GM18870 (cell line): Measurements from ENCODE around the gene CPSF3.

ENCODE experiments used
- ATAC-seq: cut with Tn5 transposase; IDR thresholded peaks from one replicate; pipeline ENCODE4 v1.9.1; 2021; ENCODE audit warnings: moderate library complexity; ENCODE audit not compliant: unreplicated experiment

CPSF3 gene

DNA sequence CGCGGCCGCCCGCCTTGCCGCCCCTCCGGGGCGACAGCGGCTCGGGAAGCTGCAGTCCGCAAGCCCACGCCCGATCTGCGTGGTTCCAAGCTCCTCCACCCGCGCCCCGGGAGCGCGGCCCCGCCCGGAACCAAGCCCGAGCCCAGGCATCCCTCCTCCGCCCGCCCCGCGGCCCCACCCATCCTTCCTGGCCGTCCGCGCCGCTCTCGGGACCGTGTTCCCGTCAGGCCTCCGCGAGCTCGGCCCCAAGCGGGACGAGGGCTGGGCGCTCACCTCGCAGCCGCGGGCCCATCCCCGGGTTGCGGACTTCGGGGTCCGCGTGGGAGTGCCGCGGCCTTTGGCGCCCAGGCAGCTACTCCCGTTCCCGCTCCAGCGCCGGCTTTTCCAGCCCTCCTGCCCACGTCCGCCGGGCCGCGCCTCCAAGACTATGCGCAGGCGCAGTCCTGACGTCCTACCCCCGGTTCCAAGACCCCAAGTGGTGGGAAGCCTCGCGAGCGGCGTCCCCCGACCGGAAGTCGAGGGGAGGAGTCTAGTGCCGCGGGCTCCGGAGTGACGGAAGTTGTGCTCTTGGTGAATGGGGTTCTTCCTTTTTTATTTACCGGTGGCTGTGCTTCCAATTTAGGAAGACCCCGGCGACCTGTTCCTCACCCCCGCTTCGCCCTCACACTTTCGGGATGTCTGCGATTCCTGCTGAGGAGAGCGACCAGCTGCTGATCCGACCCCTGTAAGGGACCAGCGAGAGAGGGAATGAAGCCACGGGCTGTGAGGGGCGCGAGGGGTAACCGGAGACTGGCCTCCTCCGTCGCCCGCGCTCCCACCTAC, at the start of gene CPSF3, which contains the start of gene ITGB1BP1:
TSS of gene CPSF3 (plus strand) at position 555 of the 822 bp plus-strand sequence. CDS start at position 675, 120 bp downstream.
TSS of gene ITGB1BP1 (minus strand) at position 429 of the 822 bp plus-strand sequence. CDS start 4,831 bp downstream, outside the sequence.
- peak; percentile 61 for ATAC-seq

DNA sequence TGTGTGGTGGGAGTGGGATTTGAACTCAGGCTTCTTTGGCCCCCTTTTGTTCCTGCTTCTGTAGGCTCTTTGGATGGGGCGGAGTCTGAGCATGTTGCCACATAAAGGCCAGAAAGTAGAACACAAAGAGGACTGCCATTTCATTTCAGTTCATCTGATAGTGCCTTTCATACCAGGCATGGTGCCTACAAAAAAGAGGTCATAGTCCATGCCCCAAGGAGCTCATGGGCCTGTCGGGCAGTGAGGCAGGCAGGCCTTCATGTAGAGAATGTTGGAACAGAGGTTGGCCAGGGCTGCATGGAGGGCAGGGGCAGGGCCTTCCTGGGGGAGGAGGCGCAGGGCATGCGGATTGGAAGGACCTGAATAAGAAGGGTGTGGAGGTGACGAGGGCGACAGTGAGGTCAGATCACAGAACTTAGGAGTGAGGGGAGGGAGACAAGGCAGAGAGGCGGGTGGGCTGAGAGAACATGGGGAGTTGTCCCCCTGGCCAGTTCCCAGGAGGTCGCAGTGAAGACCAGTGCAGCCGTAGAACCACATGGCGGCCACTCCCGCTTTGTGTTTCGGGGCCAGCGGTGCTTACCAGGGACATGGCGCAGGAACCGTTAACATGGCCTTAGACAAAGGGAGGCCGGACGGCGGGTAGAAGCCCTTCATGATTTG, 49.3 kb upstream of the CPSF3 start:
- ATAC-seq = no peak

DNA sequence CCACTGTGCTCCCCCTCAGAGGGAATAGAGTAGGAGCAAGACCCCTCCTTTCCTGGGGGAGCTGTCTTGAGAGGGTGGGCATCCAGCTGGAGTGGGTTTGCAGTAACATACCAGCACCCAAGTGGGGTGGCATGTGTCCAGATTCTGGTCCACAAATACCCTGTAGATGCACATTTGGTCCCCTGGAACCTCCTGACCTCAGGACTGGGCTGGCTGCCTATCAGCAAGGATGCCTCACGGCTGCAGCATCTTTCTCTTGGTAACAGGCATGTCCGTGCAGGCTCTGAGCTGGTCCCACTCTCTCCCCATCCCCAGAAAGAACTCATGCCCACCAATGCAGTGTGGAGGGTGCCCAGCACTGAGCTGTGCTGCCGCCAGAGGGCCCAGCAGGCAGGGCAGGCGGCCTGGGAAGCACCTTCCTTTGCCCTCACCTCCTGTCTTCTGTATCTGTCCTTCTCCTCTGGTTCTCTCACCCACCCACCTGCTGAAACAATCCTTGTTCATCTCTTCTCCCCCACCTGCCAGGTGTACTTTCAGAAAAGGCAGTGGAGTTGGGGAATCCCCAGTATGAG, 47.5 kb upstream of the CPSF3 start:
- no peak for ATAC-seq

DNA sequence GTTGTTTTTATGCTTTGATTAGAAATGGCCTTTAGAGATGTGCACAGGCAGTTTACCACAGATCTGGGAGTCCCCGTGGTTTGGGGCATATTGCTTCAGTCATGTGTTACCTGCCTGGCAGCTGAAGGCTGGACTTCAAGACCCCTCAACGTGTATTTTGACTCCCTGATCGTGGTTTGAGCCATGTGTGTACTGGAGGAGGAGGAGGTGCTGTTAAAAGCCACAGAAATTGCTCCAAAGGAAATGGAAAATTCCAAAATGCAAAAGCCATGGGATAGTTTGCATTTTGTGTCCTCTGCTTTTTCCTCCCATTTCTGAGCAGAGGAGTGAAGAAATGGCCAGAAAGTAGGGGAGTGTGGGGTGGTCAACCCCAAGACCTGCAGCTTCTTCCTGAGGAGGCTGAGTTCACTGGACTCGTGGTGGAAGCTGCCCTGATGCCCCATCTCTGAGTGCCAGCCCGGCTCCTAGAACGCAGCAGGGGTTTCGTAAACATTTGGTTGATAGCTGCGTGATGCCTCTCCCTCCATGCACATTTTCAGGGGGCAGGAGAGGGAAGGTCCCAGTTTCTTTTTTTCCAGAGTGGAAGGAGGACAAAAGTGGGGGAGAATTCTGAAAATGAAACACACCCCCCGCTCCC, 45.9 kb upstream of the CPSF3 start:
- ATAC-seq = no peak

DNA sequence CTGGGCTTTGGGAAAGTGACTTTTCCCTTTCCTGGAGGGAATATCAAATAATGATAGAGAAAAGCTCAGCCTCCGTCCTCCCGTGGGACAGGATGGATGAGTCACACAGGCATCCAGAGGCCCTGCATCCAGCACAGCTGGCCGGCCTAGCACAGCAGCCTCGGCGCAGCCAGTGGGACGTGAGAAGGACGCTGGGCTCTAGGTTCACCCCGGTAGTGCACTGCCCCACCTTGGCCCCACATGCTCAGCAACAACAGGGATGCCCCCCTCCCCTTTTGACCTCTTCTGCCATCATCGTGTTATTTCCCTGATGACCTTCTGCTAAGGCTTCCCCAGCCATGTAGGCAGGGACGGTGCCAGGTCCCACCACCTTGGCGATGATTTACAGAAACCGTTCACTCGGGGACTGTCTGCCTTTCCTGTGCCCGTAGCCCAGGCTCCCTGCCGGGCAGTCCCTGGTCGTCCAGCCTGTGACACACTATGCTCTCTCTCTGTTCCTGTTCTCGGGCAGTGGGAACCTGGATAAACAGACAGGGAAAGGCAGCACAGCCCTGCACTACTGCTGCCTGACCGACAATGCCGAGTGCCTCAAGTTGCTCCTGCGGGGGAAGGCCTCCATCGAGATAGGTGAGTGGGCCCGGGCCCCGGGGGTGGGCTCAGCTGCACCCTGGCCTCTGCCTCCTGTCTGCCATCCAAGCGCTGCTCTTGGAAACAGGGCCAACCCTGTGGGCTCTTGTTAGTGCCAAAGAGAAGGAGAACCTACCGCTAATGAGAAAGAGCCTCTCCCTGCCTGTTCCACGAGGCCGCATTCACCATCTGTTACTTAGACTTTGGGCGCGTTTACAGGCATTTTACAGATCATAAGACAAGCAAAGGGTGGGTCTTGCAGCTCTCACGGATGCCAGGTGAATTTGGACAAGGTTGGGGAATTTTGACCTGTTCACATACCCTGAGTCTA, 44.7 kb upstream of the CPSF3 start:
- no peak for ATAC-seq

DNA sequence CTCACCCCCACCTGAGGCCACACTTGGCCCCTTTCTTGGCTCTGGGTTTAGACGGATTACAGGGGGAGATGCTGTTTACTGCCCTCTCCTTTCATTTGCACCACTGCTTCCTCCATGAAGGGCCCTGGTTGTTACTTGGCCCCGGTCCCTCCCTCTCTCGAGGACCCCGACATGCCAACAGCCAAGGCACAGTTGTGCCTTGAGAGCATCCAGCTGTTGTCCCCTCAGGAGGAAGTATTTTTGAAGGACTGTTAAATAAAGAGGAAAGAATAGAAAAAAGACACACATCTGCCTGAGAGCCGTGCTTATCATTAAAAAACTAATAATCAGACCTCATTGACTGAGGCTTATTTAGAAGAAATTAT, 44.1 kb upstream of the CPSF3 start:
- no peak for ATAC-seq

DNA sequence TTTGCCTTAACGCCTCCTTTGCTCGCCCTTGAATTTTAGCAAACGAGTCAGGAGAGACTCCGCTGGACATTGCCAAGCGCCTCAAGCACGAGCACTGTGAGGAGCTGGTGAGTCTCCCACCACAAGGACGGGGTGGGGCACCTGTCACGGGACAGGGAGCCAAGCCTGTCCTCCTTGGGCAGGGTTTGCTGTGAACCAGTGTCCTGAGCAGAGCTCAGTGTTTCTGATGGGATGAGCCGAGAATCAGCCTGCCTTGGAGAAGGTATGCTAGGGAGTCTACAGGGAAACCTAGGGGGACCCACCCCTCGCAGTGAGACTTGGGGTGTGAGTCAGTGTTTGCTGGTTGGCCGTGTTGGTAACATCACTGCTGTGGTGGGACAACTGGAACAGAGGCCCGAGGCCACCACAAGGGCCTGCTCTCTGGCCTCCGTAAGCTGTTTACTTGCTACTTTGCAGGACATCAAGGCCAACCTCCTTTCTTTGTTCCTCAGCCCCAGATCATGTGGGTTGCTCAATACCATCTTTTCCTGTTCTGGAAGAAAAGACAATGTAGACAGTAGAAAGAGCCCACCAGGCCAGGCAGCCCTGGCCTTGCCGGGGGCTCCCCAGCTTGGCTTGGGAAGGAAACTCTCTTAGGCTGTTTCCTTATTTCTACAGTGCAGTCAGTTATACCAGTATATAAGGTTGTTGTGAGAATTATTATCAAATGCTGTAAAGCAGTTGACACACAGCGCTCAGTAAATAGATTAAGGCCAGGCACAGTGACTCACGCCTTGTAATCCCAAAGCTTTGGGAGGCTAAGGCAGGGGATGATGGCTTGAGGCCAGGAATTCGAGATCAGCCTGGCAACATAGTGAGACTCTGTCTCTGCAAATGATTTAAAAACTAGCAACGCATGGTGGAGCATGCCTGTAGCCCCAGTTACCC, 42.5 kb upstream of the CPSF3 start:
- no peak for ATAC-seq

DNA sequence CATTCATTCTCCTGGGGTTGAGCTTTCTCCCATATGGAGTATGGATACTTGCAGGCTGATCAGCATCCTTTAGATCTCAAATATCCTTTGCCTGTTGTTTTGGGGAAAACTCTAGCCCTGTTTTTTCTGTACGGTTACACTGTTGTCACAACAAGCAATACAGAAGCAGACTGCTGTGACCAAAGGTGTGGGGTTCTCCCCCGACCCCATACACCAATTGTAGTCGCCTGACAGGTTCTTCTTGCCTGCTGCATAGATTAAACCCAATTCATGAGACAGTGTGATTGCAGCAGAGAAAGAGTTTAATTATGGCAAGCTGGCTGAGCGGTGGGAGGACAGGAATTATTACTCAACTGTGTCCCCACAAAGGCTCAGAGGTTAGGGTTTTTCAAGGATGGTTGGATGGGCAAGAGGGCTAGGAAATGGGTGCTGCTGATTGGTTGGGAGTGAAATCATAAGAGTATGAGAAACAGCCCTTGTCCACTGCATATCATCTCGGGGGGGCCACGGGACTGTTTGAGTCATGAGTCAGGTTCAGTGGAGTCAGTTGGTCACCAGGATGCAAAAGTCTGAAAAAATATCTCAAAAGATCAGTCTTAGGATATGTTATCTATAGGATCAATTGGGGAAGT, 40.7 kb upstream of the CPSF3 start:
- no peak for ATAC-seq

DNA sequence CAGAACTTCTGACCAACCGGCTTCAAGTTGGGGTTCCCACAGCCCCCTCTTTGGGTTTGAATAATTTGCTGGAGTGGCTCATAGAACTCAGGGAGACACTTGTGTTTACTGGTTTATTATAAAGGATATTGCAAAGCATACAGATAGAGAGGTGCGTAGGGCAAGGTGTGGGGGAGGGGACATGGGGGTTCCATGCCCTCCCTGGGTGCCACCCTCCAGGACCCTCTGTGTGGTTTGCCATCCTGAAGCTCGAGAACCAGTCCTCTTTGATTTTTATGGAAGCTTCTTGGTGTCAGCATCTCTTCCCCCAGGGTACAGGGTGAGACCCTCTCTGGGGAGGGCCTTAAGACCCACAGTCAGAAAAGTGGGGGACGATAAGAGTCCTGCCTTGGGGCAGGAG, 38.9 kb upstream of the CPSF3 start:
- ATAC-seq = no peak

DNA sequence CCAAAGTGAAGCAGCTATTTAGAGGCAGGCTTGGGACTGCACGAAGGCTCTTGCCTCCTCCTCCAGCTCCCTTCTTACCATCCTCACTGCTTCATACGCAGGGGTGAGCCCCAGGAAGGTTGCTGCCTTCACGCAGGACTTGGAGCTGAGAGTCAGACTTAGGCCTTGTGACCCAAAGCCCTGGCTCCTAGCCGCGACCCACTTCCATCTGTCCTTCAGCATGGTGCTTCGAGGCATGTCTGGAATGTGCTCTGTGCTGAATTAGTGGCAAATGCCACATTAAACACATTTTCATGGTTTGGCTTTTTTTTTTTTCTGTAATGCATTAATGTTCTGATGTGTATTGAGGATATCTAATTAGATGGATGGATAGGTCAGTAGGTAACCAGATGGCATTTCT, 37.6 kb upstream of the CPSF3 start:
- ATAC-seq = no peak

DNA sequence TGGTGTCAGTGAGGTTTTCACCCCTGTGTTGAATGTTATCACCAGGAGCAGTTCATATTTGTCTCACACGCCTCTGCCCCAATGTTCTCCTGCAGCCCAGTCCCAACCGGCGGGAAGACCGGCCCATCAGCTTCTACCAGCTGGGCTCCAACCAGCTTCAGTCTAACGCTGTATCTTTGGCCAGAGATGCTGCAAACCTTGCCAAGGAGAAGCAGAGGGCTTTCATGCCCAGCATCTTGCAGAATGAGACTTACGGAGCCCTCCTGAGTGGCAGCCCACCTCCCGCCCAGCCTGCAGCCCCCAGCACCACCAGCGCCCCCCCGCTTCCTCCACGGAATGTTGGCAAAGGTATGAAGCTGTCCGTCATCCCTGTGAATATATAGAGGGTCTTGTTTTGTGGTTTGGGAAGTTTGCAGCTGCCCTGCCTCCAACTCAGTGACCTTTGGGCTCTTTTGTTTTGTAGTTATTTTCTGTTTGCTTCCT, 35.2 kb upstream of the CPSF3 start:
- no peak for ATAC-seq

DNA sequence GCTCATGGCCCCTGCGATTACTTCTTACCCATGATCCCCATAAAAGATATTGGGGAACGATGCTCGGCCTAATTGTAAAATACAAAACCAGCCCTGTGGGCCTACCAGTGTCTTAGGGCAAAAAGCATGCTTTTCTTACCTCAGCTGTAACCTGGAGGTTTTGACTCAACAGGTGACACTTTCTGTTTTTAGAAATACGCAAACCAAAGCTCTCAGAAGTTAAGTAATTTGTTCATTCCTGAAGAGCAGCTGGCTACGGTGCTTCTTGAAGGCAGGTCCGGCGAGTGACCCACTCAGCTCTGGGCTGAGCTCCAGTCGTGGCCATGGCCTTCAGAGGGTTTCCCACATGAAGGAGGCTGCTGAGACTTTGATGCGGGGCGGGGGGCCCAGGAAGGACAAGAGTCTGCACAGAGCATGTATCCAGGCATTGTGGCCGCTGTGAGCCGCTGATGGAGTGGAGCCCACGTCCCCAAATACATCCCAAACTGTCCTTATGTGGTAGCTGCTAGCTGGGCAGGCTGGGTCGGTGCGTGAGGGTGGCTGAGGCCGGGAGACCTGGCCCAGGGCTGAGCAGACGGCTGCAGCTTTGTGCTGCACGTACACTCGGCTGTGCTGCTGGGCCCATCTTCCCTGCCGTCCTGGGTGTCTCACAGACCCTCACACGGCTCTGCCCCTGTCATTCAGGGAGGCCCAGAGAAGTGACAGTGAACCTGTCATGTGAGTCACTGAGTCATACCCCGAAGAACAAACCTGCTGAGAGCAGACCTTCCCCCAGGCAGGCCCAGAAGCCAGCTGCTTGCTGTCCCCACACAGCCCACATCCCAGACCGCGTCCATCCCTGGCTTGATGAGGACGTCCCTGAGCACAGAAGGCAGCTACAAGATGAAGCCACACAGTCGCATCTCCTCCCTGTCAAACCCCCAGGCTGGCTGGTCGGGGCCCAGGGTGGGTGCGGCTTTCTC, 34.2 kb upstream of the CPSF3 start:
- ATAC-seq = no peak

DNA sequence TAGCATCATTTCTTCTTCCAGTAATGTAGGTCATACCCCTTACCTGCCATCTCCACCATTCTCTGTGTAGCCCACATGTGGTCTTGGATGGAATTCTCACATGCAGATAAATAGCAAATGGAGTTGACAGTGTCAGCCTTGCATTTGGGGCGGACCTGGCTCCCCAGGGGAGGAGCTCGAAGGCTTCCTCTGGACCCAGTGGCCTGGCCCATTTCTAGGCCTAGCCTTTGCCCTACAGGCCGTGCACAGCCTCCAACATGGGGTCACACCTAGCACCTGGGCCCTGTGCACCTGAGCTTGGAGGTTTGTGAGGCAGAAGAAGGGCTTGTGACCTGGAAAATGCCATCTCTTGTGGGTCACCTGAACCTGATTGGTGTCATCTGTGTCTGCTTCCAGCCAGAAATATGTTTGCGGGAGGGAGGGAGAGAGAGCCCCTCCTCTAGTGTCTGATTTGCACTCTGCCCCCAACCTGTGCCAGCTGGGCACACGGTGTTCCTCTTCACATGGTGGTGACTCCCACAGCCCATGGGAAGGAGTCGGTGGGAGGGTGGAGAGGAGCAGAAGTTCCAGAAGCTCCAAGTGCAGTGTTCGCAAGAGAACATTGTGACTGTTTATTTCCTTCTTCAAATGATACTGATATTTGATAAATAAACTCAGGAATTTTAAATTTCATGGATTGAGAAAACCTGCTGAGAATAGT, 33.2 kb upstream of the CPSF3 start:
- ATAC-seq = no peak

DNA sequence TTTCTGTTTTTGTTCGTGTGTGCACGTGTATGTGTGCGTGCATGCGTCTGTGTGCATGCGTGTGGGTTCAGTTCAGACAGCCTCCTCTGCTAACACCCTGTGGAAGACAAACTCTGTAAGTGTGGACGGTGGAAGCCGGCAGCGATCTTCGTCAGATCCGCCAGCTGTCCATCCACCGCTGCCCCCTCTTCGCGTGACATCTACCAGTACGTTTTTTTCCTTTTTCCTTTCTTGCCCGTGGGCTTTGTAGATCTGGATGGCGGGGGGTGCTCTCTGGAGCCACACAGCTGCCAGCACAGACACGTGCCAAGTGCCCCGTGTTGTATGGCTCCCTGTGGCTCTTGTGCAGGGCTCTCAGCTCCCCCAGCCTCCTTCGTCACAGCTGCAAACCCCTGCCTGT, 32.5 kb upstream of the CPSF3 start:
- ATAC-seq = no peak

DNA sequence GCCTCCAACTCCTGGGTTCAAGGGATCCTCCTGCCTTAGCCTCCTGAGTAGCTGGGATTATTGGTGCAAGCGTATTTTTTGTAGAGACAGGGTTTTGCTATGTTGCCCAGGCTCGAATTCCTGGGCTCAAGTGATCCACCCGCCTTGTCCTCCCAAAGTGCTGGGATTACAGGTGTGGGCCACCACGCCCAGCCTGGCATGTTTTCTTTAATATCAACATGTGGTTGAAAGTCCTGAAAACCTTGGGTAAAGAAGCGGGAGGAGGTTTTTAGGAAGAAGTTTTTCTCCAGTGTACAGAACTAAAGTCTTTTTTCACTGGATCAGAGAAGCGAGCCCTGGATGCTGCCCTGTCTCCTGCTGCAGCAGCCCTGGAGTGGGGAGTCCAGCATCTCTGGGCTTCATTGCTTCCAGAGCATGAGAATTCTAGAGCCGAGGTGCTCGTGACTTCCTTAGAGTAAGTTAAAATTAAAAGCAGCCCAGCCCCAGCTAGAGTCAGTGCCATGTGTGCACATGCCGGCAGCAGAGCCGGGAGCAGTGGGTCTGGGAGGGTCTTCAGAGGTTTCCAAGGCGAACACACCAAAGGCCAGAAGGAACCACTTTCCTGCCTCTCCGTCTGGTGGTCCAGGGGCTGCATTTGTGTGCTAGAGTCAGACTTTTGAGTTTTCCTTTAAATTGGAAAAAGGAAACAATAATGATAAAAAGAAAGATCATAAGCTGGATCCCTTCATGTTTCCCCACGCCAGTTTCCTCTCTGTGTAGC, 31.3 kb upstream of the CPSF3 start:
- no peak for ATAC-seq
